ENCODE data around the gene ARHGAP28.
"Not testable (repeated sequence)": the region's sequence is repeated elsewhere in the genome, so short reads cannot be mapped to it uniquely, and the experiment has no call there.

ARHGAP28 gene

DNA sequence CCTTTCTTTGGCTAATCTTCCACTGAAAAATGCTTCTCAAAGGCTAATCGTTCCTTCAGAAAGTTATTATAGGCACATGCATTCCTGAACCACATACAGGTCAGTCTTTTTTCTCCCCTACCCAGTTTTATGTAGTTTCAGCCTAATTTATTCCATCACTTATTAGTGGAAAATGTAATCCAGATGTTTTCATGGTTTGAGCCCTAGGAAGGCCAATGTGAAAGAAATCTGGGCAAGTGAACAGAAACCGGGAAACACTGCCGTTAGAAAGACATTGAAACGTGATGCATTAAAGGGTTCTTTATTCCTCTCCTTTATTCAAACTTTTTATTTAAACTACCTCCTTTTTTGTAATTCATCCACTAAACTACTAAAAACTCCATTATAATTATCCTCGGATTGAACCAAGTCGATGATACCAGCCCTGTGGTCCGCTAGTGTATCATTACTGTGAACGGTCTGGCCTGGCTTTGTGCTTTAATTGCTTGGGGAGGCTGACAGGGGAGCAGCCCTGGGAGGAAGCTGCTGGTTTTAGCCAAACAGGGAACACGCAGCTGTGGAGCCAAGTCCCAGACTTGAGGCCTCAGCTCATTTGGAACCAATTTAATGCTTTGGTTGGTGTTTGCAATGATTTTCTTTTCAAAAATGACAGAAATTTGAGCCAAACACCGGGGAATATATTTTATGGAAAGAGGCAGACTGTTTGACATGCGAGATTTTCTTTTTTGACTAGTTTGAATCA lies 149.2 kb downstream of the ARHGAP28 start:
- no peak for DNase-seq

GRCh38 chr18:6879508-6880195 lies 150.1 kb downstream of the ARHGAP28 start:
- DNase-seq = no peak

GRCh38 chr18:6881034-6881820 lies 151.7 kb downstream of the ARHGAP28 start:
- DNase-seq = no peak

GRCh38 chr18:6882401-6882800 lies 152.9 kb downstream of the ARHGAP28 start:
- DNase-seq = no peak

DNA sequence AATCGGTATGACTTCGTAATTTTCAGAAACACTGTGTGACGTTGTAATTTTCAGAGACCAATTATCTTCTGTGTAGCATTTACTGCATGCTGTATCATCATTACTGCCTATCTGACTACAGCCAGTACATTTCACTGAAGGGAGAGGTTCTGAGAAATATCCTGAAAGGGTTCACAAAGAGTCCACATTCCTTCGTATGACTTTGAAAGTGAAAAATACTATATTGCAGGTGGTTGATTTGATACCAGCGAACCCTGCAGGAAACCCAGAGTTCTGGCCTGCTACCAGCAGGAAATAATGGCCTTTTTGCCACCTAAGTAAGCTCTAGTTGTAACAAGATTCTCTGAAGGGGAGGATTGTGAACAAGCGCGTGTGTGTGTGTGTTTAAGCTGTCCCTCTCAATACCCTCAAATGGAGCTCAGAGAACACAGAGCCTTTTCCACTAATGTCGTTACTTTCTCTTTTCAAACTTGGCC lies 155.5 kb downstream of the ARHGAP28 start:
- no peak for DNase-seq

- DNase-seq = no peak
Measured at GRCh38 chr18:6885992-6886796, 156.7 kb downstream of the ARHGAP28 start.

DNA sequence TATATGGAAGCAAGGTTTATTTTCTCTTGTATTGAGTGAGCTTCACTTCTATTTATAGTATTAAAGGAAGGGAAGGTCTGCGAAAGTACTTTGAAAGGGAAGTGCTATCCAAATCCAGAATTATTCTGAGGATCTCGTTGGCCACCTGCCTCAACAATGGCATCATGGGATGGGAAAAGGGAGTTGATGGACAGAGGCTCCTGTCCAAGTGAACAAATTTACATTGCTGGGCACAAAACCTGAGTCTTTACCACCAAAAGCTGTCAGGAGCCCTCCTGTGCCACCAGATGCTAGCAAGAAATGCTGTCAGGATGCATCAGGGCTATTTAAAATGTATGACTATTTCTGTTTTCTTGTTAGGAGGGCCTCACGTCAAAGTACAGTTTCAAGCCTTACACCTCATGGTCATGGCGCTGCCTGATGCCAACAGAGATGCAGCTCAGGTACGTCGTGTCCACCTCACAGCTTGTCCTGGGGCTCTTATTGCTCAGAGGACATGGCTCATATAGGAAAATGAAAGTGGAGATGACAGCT lies 157.3 kb downstream of the ARHGAP28 start:
- DNase-seq = no peak

DNA sequence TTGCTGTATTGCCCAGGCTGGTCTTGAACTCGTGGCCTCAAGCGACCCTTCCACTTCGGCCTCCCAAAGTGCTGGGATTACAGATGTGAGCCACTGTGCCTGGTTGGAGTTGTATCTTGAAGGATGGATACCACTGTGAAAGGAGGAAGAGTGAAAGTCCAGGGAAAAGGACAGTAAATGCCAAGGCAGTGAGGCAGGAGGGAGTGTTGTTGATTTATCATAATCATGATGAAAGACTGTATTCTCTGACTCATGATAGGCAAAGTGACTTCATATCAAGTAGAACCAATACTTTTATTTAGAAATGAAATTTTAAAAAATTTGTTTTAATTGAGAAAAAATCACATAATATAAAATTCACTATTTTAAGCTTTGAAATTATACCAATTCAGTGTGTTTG lies 162.3 kb downstream of the ARHGAP28 start:
- DNase-seq = no peak

- DNase-seq = no peak
Measured at GRCh38 chr18:6901286-6901926, 171.9 kb downstream of the ARHGAP28 start.

GRCh38 chr18:6917072-6917471 lies 187.6 kb downstream of the ARHGAP28 start:
- DNase-seq = no peak

DNA sequence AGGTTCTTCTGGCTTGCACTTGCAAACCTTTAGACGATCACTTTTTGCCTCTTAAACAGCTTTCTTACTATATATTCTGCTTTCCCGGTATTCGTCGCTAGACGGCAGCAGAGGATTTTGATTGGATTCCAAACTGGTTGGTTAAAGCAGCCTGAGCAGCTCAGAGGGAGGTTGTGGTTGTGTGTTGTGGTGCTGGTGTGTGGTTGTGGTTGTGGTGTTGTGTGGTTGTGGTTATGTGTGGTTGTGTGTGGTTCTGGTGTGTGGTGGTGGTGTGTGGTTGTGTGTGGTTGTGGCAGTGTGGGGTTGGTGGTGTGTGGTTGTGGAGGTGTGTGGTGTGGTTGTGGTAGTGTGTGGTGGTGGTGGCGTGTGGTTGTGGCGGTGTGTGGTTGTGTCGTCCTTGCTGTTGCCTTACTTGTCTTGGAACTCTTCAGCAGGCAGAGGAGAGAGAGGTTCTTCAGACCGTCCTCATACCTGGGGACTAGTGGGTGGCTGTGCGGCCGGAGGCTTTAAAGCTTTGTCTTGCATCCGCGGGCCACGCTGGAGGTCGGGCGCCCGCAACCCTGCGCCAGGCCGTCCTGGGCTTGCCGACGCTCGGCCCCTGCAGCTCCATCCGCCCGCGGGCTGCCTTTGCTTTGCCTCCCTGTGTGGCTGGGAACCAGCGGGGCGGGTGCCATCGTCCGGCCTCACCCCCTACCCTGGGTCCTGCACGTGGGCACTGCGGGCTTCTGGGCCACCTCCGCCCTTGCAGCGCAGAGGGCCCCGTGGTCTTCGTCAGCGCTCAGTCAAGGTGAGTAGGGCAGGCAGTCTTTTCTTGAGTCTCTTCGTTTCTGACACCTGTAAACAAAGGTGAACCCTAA lies 190.8 kb downstream of the ARHGAP28 start:
- DNase-seq = no peak

DNA sequence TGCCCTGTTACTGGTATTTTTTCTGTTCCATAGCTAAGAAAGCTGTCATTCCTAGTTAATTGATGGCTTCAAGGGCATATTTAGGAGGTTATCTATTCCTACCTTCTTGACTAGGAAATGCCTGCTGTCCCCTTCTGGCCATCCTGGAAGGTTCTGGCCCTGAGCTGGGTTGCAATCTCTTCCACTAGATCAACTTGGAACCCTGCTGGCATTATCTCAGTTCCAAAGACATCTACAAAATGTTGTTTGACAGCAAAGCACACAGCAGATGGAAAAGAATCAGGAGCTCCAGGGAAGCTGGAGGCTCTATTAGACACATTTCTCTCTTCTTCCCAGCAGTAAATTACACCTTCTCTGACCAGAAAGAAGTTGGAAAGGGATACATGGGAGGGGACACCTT lies 192.1 kb downstream of the ARHGAP28 start:
- DNase-seq = no peak

- no peak for DNase-seq
Measured at GRCh38 chr18:6923220-6923619, 193.7 kb downstream of the ARHGAP28 start.

GRCh38 chr18:6927153-6927552 lies 197.6 kb downstream of the ARHGAP28 start:
- DNase-seq = no peak

GRCh38 chr18:6928359-6928758 lies 198.8 kb downstream of the ARHGAP28 start:
- DNase-seq = no peak

GRCh38 chr18:6929370-6930102 lies 200.0 kb downstream of the ARHGAP28 start:
- no peak for DNase-seq

DNA sequence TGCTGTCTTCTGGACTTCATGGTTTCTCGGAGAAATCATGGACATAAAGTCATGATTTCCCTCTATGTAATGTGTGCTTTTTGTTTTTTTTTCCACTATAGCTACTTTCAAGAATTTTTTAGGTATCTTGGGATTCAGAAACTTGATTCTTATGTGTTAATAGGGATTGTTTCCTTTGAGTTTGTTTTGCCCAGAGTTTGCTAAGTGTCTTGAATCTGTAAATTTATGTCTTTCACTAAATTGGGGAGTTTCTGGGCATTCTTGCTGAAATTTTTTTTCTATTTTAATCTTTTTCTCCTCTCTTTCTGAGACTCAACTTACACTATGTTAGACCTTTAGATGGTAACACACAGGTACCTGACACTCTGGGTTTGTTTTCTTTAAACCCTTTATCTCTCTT lies 205.3 kb downstream of the ARHGAP28 start:
- no peak for DNase-seq

DNA sequence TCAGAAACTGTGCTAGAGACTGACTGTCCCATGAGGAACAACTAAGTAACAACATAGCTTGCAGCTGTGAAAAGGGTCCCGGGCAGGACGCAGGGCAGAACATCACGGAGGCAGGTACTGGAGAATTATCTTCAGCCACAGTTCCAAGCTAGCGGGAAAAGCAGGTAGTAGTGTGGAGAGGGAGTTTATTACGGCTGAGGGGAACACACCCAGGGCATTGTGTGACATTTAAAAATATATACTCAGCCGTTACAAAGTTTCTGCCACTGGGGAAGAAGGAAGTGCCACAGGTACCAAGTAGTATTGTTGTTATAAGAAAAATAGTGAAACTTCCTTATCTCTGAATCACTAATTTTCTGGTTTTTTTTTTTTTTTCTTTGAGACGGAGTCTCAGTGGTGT lies 208.5 kb downstream of the ARHGAP28 start:
- no peak for DNase-seq

DNA sequence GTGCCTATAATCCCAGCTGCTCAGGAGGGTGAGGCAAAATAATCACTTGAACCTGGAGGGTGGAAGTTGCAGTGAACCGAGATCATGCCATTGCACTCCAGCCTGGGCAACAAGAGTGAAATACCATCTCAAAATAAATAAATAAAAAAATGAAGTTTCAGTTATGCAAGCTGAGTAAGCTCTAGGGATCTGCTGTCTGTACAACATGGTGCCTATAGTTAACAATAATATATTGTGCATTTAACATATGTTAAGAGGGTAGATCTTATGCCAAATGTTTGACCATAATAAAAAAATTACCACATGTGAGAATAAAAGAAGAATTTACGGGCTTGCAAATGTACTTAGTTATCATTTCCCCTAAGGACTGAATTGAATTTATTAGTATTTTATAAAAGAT lies 208.9 kb downstream of the ARHGAP28 start:
- not testable (repeated sequence) for DNase-seq

- DNase-seq = no peak
Measured at GRCh38 chr18:6939972-6940371, 210.5 kb downstream of the ARHGAP28 start.

Data from activated naive CD4-positive, alpha-beta T cell treated with Interleukin-2 at 50 U/mL for 16 hours (primary cell).